Gastrocnemius medialis (tissue), 4 donors: ENCODE data around the gene ITPKB.

Experiments
- POLR2A ChIP-seq, 2 donors: fragments of 450-650 bp; IDR thresholded peaks; one replicate each; pipeline ENCODE4 v1.6.1; 2017; ENCODE audit warnings: antibody characterized with exemption in 2 of 2, mild to moderate bottlenecking in 2 of 2, moderate library complexity in 2 of 2
- TF ChIP-seq, protein P1 (sequence below), 5 experiments: fragments of 450-650 bp in 3 of 5; fragments of 200-600 bp in 2 of 5; sonication (generic) in 2 of 5; IDR thresholded peaks in 4 of 5; conservative IDR thresholded peaks in 1 of 5; 1 replicate in 4 of 5; 2 replicates in 1 of 5; pipeline ENCODE4 v1.5.1; 2016 to 2019; ENCODE audit warnings: antibody characterized with exemption in 5 of 5, mild to moderate bottlenecking in 3 of 5, moderate library complexity in 3 of 5

DNA sequence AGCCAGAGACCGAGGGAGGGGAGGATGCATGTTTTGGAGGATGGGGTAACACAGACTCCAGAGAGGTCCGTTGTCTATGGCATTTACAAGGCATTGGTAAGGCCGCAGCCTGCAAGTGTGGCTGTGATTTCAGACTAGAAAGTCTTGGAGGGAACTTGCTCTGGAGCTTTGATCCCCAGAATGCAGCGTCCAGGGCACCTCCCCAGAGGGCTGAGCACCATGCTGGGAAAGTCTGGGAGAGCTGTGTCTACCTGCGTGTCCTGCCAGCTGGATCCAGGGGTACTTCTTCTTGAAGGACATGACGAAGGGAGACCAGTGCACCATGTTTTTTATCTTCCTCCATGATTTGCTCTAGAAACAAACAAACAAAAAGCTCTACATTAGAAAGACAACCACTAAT, 90.7 kb downstream of the ITPKB start:
- no peak for TF ChIP-seq POLR2A (IDR thresholded peaks at IDR 0.05)
- TF ChIP-seq, protein P1, sequence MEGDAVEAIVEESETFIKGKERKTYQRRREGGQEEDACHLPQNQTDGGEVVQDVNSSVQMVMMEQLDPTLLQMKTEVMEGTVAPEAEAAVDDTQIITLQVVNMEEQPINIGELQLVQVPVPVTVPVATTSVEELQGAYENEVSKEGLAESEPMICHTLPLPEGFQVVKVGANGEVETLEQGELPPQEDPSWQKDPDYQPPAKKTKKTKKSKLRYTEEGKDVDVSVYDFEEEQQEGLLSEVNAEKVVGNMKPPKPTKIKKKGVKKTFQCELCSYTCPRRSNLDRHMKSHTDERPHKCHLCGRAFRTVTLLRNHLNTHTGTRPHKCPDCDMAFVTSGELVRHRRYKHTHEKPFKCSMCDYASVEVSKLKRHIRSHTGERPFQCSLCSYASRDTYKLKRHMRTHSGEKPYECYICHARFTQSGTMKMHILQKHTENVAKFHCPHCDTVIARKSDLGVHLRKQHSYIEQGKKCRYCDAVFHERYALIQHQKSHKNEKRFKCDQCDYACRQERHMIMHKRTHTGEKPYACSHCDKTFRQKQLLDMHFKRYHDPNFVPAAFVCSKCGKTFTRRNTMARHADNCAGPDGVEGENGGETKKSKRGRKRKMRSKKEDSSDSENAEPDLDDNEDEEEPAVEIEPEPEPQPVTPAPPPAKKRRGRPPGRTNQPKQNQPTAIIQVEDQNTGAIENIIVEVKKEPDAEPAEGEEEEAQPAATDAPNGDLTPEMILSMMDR (IDR thresholded peaks at IDR 0.05 in 4 of 5, conservative IDR thresholded peaks at IDR 0.05 in 1 of 5), result no peak
